T47D (cell line): Measurements from ENCODE around the gene PTGFR.

Experiments
- DNase-seq, 2 experiments: peaks; one replicate each; pipeline versions ENCODE4 v3.0.0 to v3.0.0-alpha.2; 2011 to 2012; ENCODE audit warnings: low read depth in 1 of 2, low spot score in 1 of 2
- JUND ChIP-seq: IDR thresholded peaks from 2 replicates; pipeline ENCODE4 v1.6.1; 2012; ENCODE audit warnings: low read depth
- in situ Hi-C: cut with HindIII; loops from 2 replicates; pipeline ENCODE4 v1.10.0; 2016; ENCODE audit warnings: low sequenced_read_pairs, low pct_unique_long_range_greater_than_20kb

Gene PTGFR, protein sequence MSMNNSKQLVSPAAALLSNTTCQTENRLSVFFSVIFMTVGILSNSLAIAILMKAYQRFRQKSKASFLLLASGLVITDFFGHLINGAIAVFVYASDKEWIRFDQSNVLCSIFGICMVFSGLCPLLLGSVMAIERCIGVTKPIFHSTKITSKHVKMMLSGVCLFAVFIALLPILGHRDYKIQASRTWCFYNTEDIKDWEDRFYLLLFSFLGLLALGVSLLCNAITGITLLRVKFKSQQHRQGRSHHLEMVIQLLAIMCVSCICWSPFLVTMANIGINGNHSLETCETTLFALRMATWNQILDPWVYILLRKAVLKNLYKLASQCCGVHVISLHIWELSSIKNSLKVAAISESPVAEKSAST

DNA sequence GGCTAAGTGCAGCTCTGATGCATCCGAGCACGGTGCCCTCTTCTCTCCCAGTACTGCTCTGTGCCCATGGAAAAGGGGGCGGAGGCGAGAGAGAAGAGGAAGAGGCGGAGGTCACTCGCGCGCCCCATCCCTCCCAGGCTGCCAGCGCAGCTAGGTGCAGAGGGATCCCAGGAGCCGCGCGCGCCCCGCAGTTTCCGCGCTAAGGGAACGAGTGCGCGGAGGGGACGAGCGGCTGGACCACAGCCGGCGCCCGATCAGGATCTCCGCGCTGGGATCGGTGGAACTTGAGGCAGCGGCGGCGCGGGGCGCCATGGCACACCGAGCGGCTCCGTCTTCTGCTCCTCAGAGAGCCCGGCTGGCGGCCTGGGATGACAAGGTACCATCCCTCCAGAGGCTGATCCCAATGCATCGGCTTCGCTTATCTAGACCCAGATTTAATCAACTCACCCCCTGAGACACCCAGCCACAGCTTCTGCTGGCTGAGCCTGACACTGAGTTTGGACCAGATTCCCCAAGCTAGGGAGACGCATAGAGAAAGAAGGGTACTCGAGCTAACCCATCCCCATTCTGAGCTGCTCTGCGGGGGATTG, at the start of gene PTGFR:
Gene PTGFR, plus strand, starts transcription at position 114 of the 590 bp plus-strand sequence. CDS start 1,770 bp downstream, outside the sequence.
- TF ChIP-seq JUND = no peak
- in situ Hi-C loops = no loop called here
- DNase-seq = no peak

DNA sequence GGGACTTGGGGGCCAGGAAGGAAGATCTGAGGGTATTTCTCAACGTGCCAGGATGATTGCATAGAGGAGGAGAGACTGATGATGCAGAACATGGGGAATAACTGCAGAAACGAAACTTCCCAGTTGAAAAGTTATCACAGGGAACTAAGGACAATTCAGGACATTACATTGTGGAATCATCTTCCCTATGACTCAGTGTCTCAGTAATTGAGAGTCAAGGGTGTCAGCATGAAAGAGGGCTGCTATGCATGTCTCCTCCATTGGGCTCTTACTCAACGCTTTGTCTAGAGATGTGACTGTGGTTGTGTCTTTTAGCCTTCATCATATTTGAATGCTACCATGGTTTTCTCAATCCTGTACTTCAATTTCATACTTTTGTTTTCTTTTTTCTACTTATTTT, 48.9 kb upstream of the PTGFR start:
- TF ChIP-seq JUND = no peak
- no peak for DNase-seq

DNA sequence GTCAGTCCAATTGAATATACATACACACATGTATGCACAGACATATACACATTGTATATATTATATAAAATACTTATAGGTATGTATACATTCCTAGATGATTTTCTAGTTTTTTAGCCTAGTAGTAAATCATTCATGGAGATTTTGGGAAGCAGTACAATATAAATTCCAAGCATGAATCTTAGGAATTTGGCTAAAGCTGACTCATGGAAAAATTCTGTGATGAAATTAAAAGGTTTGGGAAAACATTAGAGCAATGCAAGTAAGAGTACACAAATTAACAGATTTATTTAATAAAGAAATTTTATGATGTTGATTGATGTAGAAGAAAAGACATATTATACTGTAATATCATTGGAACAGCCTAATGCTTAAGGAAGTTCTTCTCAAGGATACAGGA, 43.7 kb upstream of the PTGFR start:
- no peak for DNase-seq
- in situ Hi-C loops = no loop called here
- no peak for TF ChIP-seq JUND

More for the DNA sequence above, 48.9 kb upstream of the PTGFR start:
- in situ Hi-C loops = no loop called here

DNA sequence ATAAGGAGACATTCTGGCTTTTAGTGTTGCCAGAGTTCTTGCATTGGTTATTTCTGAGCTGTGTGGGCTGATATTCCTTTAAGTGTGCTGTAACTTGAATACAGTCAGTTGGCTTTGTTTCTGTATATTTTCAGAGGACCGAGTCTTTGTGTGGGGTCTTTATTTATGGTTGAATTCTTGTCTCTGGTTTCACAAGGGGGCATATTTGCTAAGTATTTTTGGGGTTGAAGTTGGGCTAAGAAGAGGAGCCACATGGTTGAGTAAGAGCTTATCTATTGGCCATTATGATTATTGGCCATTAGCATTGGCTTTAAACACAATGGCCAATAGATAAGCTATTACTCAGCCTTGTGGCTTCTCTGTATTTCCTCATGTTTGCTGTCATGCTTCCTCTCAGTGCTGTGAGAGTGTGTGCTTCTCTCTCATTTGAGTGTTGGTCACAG, 26.3 kb upstream of the PTGFR start:
- TF ChIP-seq JUND = no peak
- DNase-seq = no peak
- in situ Hi-C loops = no loop called here

DNA sequence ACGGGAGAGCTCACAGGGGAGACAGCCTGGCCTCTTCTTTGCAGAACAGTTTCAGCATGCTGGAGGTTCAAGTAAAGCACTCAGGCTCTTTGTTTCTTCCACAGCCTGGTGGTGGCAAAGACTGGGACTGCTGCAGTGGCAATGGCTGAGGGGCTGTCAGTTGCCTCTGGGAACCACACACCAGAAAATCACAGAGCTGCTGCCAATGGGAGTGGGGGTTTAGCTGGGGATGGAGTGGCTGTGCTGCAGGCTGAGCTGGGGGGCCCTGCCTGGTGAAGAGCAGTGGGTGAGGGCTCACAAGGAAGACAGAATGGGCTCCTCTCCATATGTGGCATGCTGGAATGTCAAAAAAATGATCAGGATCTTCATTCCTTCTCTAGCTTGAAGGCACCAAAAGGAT, 25.6 kb upstream of the PTGFR start:
- in situ Hi-C loops = no loop called here
- TF ChIP-seq JUND = no peak
- DNase-seq = no peak

DNA sequence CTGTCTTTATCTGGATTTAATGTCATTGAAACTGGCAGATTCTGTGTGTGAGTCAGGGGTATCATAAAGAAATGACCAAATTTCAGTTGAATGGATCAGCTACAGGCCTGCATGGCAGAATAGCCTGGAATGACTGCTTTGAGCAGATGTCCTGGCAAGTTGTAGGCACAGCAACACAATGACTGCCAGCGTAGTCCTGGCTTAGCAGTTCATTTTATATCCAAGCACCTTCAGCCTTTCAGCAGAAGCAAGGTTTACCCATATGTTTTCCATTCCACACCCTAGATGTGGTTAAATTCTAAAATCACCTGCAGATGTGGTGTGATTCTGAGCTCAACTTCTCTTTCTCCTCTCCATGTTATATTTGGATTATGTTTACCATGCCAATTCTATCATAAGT, 22.3 kb upstream of the PTGFR start:
- DNase-seq = no peak
- in situ Hi-C loops = no loop called here
- no peak for TF ChIP-seq JUND

DNA sequence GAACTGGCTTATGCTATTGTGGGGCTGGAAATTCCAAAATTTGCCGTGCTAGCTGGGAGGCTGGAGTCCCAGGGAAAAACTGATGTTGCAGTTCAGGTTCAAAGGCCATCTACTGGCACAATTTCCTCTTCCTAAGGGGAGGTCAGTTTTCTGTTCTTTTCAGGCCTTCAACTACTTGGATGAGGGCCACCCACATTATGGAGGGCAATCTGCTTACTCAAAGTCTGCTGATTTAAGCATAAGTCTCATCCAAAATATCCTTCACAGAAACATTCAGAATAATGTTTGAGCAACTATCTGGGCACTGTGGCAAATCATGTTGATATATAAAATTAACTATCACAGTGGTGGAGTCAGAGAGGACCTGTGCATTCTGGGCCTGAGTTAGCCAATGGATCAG, 21.2 kb upstream of the PTGFR start:
- DNase-seq = no peak
- in situ Hi-C loops = no loop called here
- TF ChIP-seq JUND = no peak

DNA sequence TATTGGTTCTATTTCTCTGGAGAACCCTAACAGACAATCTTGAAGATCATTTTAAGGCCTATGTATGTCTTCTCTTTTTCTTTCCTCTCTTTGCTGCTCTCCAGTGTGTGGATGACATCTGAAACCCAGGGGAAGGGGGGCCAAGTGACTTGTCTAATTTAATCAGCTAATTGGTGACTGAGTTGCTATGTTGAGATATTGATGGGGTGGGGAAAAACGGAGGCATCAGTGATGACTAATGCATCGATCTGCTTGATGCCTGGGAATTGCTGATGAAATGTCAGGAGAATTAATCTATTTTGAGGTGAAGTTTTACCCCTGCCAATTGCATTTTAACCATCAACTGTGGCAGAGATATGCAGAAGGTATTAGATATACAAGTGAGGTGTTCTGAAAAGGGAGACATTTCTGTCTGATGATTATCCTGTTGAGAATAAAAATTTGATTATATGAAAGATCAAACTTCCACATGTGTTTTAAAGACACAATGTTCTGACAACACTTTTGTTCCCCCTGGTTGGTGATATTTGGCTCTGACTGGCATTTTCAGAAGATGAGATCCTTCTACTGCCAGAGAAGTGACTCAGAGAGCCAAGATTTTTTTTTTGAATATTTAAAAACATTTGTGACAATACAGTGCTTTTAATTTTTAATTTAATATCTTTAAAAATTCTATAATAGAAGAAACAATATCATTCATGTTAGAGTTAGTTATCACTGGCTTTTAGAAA, 18.7 kb upstream of the PTGFR start:
- in situ Hi-C loops = no loop called here
- no peak for DNase-seq
- no peak for TF ChIP-seq JUND

DNA sequence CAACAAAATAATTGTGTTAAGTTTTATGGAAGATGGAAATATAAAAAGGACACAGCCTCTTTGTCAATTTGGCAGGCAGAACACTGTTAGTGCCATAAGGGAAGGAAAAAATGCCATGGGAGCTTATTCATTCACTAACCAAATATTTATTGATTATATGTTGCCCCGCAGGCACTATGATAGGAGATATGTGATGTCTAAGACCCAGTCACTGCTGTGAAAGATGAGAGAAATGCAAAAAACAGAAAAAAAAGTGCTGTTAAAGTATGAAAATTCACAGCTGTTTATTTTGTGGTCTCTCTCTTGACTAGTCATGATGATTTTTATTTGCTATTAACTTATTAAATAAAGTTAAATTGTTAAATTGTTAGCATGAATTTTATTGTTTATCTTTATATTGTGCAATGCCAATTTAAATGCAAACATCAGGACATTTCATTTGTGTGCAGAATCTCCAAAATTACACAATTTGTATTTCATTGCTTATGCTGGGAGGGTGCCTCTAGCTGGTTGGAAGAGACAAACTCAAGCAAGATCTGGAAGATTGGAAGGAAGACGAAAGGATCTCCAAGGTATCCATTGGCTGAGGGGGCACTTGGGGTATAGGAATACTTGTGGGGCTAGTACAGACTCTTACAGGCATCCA, 17.8 kb upstream of the PTGFR start:
- in situ Hi-C loops = no loop called here
- DNase-seq = no peak

DNA sequence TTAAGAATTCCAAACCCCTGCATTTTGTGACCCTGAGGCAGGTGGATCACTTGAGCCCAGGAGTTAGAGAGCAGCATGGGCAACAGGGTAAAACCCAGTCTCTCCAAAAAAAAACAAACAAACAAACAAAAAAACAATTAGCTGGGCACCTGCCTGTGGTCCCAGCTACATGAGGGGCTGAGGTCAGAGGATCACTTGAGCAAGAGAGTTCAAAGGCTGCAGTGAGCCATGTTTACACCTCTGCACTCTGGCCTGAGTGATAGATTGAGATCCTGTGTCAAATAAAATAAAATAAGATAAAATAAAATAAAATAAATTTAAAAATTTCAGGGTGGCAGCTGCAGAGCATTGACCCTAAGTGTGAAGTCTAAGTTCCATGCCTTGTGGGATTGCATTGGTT, 16.7 kb upstream of the PTGFR start:
- no peak for DNase-seq
- in situ Hi-C loops = no loop called here
- no peak for TF ChIP-seq JUND

More for the DNA sequence above, 17.8 kb upstream of the PTGFR start:
- no peak for TF ChIP-seq JUND

DNA sequence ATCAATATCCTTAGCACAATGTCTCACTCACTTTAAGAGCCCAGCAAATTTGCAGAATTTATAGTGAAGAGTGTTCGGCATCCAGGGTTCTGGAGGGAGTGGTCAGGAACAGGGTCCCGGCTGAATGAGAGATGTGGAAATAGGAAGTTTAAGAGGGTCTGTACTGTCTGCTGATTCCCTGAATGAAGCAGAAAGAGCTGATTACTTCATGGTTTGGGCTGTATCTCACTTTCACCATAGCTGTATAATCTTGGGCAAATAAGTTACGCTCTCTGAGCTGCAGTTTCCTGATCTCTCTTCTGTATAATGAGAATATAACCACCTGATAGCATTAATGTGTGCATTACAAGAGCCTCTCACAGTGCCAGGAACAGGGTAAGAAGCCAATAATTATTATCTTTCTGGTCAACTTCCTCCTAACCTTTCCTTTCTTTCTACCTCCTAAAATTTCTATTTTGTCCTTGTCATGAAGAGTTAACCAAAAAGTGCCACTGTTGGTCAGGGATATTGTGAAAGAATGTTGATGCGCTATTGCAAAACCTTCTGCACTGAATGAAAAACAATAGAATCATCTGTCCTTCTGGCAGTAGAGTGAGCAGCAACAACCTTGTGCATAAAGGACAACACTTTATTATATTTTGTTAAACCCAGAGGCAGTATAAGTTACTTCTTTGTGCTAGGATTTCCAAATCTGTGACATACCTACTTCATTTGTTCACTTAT, 14.7 kb upstream of the PTGFR start:
- TF ChIP-seq JUND = no peak
- in situ Hi-C loops = no loop called here
- DNase-seq = no peak

DNA sequence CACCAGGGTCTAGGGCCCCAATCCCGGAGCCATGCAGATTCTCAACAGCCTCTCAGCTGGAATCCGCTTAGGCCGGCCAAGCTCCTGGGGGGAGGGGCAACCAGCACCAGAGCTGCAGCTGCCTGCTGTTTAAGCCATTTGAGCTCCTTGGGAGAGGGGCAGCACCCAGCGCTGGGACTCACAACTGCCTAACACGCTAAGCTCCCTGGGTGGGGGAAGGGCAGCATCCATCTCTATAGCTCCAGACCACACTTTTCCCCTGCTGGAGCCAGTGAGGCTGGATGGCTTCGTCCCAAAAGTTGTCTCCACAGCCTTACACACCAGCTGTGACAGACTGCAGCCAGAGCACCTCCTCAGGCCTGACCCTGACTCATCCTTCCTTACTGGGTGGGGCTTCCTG, 6.9 kb upstream of the PTGFR start:
- no peak for TF ChIP-seq JUND
- DNase-seq = no peak

More for the DNA sequence above, 6.9 kb upstream of the PTGFR start:
- in situ Hi-C loops = no loop called here
